Body of pancreas (tissue), 4 donors: ENCODE data around the gene CLEC19A.

Experiments
- POLR2A ChIP-seq, 3 donors: fragments of 450-650 bp; IDR thresholded peaks; one replicate each; pipeline ENCODE4 v1.6.1; 2016; ENCODE audit warnings: antibody characterized with exemption in 3 of 3, mild to moderate bottlenecking in 2 of 3
- TF ChIP-seq, protein P1 (sequence below), 7 experiments: fragments of 450-650 bp in 4 of 7; fragments of 200-600 bp in 3 of 7; sonication (generic) in 3 of 7; IDR thresholded peaks; one replicate each; pipeline ENCODE4 v1.5.1; 2016 to 2019; ENCODE audit warnings: antibody characterized with exemption in 7 of 7

DNA sequence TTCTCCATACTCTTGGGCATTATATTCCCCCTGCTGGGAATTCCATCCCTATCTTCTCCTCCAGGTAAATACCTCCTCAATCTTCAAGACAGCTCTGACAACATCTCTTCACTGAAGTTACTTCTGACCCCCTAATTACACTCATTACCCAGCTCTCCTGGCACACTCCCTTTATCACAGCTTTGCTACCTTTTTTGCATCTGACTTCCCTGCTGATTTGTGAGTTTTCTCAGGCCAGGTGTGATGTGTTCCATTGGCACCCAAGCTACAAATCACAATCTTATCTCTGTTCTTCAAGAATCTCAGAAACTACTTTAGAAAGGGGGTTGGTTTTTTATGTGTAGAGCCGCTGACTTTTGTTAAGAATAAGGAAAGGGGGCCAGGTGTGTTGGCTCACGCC lies 14.0 kb downstream of the CLEC19A start:
- TF ChIP-seq, protein P1, sequence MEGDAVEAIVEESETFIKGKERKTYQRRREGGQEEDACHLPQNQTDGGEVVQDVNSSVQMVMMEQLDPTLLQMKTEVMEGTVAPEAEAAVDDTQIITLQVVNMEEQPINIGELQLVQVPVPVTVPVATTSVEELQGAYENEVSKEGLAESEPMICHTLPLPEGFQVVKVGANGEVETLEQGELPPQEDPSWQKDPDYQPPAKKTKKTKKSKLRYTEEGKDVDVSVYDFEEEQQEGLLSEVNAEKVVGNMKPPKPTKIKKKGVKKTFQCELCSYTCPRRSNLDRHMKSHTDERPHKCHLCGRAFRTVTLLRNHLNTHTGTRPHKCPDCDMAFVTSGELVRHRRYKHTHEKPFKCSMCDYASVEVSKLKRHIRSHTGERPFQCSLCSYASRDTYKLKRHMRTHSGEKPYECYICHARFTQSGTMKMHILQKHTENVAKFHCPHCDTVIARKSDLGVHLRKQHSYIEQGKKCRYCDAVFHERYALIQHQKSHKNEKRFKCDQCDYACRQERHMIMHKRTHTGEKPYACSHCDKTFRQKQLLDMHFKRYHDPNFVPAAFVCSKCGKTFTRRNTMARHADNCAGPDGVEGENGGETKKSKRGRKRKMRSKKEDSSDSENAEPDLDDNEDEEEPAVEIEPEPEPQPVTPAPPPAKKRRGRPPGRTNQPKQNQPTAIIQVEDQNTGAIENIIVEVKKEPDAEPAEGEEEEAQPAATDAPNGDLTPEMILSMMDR (IDR thresholded peaks at IDR 0.05), result no peak
- no peak for TF ChIP-seq POLR2A (IDR thresholded peaks at IDR 0.05)
